Natural killer cell treated with Interleukin-12 subunit alpha and Interleukin-12 subunit beta and Interleukin-15 and Interleukin-18, amount 100 ng/mL, for 72 hours (primary cell): ENCODE results near the gene NUP210L. TPM values are rescaled to one million over a fixed set of nuclear protein-coding genes. Genes with fewer than 3 reads are reported as not detected.

ENCODE experiments used
- ATAC-seq, 2 donors: fragments of 150-1000 bp; cut with Tn5 transposase in 1 of 2; sonication (Bioruptor Pico), chemical (Tn5 transposase) in 1 of 2; 2 replicates each; pipeline ENCODE4 v1.10.0; 2021
- DNase-seq: peaks from one replicate; pipeline ENCODE4 v3.0.0; 2022; ENCODE audit warnings: low spot score
- H3K27ac Mint-ChIP-seq, 2 donors: 1 replicate in 1 of 2; 2 replicates in 1 of 2; pipeline ENCODE4 v1.8.0; 2022; ENCODE audit warnings: mixed read lengths in 2 of 2, mild to moderate bottlenecking in 1 of 2, moderate library complexity in 1 of 2
- H3K27me3 Mint-ChIP-seq, 2 donors: 1 replicate in 1 of 2; 2 replicates in 1 of 2; pipeline ENCODE4 v1.8.0; 2022; ENCODE audit warnings: mixed read lengths in 2 of 2
- H3K36me3 Mint-ChIP-seq: one replicate; pipeline ENCODE4 v1.8.0; 2022; ENCODE audit warnings: mixed read lengths
- H3K4me1 Mint-ChIP-seq, 2 donors: 1 replicate in 1 of 2; 2 replicates in 1 of 2; pipeline ENCODE4 v1.8.0; 2022; ENCODE audit warnings: low read depth in 2 of 2, mixed read lengths in 2 of 2, mild to moderate bottlenecking in 1 of 2
- H3K4me3 Mint-ChIP-seq: one replicate; pipeline ENCODE4 v1.8.0; 2022; ENCODE audit warnings: mixed read lengths
- H3K9me3 Mint-ChIP-seq: 2 replicates; pipeline ENCODE4 v1.8.0; 2022; ENCODE audit warnings: mixed read lengths
- total RNA-seq, 2 donors: library from RNA; stranded (reverse); gene quantifications; one replicate each; pipeline ENCODE4 v1.2.3, GENCODE V29; 2022

NUP210L gene
- under 1 TPM in 1 of 2 donors, not detected in 1; 0.24 TPM for total RNA-seq

DNA sequence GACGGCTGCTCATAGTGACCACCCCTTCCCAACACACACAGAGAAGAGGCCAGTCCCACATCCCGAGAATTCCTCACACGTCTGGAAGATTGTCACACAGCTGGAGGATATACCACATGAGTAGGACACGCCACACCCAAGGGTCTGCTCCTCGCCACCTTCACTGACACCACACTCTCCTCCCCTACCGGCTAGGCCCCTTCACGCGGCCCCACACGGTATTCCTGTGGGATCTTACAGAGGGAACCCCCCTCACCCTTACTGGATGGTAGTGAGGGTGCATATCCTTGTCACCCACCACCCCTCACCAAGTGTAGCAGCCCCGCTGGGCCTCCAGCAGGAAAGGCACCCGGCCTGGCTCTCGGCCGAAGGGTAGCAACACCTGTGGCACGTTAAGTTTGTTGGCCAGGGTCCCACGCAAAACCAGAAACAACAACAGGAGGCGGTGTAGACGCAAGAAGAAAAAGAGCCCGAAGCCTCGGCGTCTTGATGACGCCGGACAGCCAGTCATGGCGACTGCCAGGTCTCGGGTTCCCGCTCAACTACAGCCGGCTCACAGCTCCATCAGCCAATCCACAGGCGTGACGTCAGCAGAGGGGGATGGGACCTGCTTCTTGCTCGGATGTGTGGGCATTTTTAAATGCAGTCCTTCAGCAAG, at the start of gene NUP210L:
NUP210L (minus strand) TSS at position 540 of the 658 bp plus-strand sequence.
- Mint-ChIP-seq H3K4me1 (peaks cover 33% of the 10 kb centered on the region in 2 donors), H3K9me3 (no peaks in the 10 kb centered on the region), H3K27me3 (no peaks in the 10 kb centered on the region), H3K4me3 (no peak within 1 kb of the TSS), H3K36me3 (peaks cover 23% of the 10 kb centered on the region), H3K27ac (peak within 1 kb of the TSS; percentile 3 to 43)
- DNase-seq (no peak), ATAC-seq (no peak)

DNA sequence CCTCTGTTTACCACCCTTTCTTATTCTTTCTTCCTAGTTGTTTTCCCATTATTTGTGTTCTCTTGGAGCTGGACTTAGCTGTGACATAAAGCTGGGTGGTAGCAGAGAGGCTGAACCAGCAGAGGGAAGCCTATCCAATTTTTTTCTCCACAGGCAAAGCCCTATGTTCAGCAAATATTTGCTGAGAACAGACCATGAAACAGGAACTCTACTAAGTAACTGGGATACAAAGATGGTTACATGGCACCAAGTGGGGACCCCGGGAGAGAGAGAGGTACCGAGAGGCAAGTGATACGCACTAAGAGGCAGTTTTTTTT, 44.6 kb upstream of the NUP210L start:
- DNase-seq (no peak), ATAC-seq (no peak)
- H3K9me3 Mint-ChIP-seq = no peaks in the 10 kb centered on the region
- no peak overlapping the region for H3K4me3 Mint-ChIP-seq
- H3K27ac Mint-ChIP-seq = no peak overlapping the region
- peaks cover 7 to 8% of the 10 kb centered on the region in 2 donors for H3K27me3 Mint-ChIP-seq
- no peaks in the 10 kb centered on the region for H3K4me1 Mint-ChIP-seq
- H3K36me3 Mint-ChIP-seq = no peaks in the 10 kb centered on the region

DNA sequence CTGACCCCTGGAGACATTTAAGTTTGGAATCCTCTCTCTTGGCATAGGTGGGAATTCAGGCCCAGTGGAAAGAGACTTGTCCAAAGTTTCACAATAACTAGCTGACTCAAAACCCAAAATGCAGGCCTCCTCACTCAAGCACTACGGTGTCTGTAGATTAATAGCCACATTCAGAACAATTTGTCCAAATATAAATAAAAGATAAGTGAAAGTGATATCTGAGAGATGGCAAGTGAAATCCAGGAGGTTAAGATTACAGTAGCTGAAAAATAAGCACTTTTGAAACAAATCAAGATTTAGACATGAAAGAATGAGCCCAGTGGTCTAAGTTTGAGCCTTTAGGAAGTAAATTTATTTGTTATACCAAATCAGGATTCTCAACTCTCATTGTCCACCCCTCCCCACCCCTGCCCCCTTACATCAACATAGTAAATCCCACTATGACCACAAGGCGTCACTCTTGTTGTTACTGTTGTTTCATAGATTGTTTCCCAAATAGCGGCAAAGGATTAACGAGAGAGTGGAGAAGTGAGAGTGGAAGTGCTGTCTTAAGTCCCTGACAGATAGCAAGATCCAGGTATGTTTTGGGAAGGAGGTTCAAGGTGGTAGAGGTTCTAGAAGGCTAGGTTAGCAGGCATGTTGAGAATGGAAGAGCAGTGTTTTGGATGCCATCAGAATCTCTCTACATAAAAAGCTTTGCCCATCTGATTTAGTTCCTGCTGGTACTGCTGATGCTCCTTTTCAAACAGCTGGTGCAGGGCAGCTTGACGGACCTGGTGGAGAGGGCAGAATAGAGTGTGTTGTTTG, 44.1 kb upstream of the NUP210L start:
- no peak for DNase-seq
- Mint-ChIP-seq H3K27me3 (peaks cover 10 to 11% of the 10 kb centered on the region in 2 donors), H3K36me3 (no peaks in the 10 kb centered on the region), H3K27ac (no peak overlapping the region), H3K4me3 (no peak overlapping the region), H3K4me1 (no peaks in the 10 kb centered on the region), H3K9me3 (no peaks in the 10 kb centered on the region)
- no peak for ATAC-seq

DNA sequence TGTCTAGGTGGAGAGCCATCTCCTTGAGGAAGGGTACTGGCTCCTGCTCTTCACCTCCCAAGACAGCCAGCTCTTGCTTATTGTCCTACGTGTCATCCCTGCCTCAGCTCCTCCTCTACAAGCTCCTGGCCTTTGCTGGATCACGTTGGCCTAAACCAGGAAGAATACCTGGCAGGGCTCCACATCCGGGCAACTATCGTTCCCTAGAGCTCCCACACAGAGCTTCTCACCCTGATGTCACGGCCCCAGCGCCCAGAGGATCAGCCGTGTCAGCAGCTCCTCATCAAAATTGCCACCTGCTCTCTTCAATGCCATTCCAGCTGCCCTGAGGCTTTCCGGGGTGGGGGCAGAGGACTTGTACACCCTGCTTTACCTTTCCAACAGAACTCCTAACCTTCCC, 38.9 kb upstream of the NUP210L start:
- Mint-ChIP-seq H3K9me3 (no peaks in the 10 kb centered on the region), H3K4me3 (no peak overlapping the region), H3K36me3 (no peaks in the 10 kb centered on the region), H3K27me3 (peaks cover 26 to 30% of the 10 kb centered on the region in 2 donors), H3K4me1 (no peaks in the 10 kb centered on the region), H3K27ac (no peak overlapping the region)
- no peak for DNase-seq
- ATAC-seq = no peak

DNA sequence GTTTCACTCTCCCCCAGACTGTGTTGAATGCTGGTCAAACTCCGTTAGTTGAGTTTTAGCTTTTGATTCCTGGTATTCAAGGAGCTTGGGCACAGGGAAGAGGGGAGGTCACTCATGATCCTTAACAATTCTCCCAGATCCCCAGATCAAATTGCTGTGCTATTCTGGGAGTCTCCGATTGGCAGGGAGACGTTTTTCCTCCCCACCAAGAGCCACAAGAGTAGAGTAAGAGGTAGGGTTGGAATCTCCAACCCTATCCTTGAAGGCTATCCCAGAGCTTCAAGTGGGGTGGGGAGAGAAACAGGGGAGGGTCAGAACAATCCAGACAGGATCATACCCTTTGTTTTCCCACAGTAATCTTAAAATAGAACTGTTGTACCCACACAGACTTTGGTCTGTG, 37.6 kb upstream of the NUP210L start:
- Mint-ChIP-seq H3K4me3 (no peak overlapping the region), H3K36me3 (no peaks in the 10 kb centered on the region)
- no peak for ATAC-seq

DNA sequence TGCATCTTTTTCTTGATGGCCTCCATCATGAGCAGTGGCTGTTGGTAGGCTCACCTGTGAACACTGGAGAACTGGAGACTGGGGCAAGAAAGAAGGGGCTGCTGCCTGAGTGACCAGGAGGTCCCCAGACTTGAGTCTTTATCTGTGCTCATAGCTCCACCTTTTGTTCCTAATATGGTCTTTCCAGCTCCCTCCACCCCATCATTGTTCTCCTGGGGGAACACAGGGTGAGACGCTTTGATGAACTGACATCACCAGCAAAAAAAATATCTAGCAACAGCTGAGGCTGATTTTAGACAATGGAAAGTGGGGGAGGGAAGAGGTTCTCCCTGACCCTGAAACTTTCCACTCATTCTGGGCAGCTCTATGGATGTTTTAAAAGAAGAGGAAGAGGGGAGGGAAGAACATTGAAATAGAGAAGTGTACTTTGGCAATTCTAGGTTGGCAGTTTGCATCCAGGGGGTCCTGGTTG, 37.2 kb upstream of the NUP210L start, which contains the start of gene TPM3:
TPM3 (minus strand) TSS at position 111 of the 472 bp plus-strand sequence; CDS start at position 29, 82 bp downstream.
- DNase-seq (no peak), ATAC-seq (no peak)
- H3K4me3 Mint-ChIP-seq = no peak within 1 kb of the TSS
- H3K27me3 Mint-ChIP-seq = peaks cover 26 to 30% of the 10 kb centered on the region in 2 donors
- no peaks in the 10 kb centered on the region for H3K9me3 Mint-ChIP-seq
- no peak within 1 kb of the TSS for H3K27ac Mint-ChIP-seq
- H3K4me1 Mint-ChIP-seq = no peaks in the 10 kb centered on the region
- H3K36me3 Mint-ChIP-seq = no peaks in the 10 kb centered on the region

More for the DNA sequence above, 37.6 kb upstream of the NUP210L start:
- DNase-seq = no peak
- H3K27me3 Mint-ChIP-seq = peaks cover 26 to 30% of the 10 kb centered on the region in 2 donors
- H3K27ac Mint-ChIP-seq = no peak overlapping the region
- no peaks in the 10 kb centered on the region for H3K4me1 Mint-ChIP-seq
- H3K9me3 Mint-ChIP-seq = no peaks in the 10 kb centered on the region

DNA sequence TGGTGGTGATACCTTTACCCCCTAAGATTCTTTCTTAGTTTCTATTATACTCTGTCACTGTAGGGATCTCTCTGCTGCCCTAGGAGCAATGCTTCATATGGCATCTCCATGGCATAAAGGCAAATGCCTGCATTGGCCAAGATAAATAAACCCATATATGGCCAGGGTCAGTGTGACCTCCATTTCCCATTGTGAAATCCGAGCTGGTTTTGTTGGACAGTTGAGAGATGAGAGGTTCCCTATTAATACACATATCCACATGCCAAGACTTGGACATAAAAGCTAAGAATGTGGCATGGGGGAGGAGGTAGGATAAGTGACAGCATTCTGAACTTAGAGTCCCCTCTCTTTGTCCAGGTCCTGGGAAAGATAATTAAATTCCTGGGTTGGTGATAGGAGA, 35.7 kb upstream of the NUP210L start:
- H3K36me3 Mint-ChIP-seq = no peaks in the 10 kb centered on the region
- peaks cover 26 to 30% of the 10 kb centered on the region in 2 donors for H3K27me3 Mint-ChIP-seq
- ATAC-seq (no peak), DNase-seq (no peak)
- H3K4me3 Mint-ChIP-seq = no peak overlapping the region
- H3K4me1 Mint-ChIP-seq = no peaks in the 10 kb centered on the region
- no peaks in the 10 kb centered on the region for H3K9me3 Mint-ChIP-seq
- no peak overlapping the region for H3K27ac Mint-ChIP-seq

DNA sequence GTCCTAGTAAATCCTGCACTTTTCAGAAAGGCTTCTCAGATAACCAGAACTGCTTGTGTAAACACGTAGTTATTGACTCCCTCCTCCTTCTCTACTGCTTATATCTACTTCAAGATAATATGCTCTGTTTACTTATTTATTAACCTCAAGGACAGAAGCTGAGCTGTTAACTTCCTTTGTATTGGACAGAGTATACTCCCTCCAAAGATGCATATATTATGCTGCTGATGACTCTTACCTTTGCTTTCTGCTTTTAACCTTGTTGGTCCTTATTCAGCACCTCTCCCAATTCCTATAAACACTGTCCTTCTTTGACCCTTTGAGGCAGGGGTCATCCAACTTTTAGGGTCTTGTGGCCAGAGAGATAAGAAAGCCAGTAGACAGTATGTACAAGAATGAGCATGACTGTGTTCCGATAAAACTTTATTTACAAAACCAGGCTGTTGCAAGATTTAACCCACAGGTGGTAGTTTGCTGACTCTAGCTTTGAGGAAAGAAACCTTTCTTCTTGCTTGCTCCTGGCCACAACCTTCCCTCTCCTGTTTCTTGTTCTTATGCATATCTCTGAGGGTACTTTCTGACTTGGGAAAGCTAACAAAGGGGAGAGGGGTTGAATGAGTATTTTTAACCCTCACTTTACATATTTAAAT, 32.1 kb upstream of the NUP210L start:
- DNase-seq = no peak
- H3K9me3 Mint-ChIP-seq = no peaks in the 10 kb centered on the region
- peaks cover 5 to 11% of the 10 kb centered on the region in 2 donors for H3K4me1 Mint-ChIP-seq
- no peak for ATAC-seq
- no peak overlapping the region for H3K27ac Mint-ChIP-seq
- peaks cover 0 to 8% of the 10 kb centered on the region in 2 donors for H3K27me3 Mint-ChIP-seq
- peaks cover 9% of the 10 kb centered on the region for H3K36me3 Mint-ChIP-seq
- no peak overlapping the region for H3K4me3 Mint-ChIP-seq

DNA sequence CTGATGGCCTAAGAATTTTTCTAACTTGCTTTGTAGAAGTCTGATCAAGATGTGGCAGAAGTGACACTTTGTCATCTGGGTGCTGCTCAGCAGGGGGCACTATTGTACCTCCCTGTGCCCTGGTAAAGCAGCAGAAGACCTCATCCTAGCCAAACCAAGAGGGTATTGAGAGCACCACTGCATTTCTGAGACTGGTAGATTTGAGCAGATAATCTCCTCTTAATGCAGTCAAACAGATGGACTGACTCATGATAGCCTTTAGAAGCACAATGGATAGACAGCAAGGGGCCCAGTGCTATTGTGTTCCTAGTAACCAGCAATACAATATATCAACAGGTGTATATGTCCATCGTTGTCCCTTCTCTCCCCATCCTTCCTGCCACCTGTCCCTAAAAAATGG, 31.3 kb upstream of the NUP210L start:
- H3K4me3 Mint-ChIP-seq = no peak overlapping the region
- H3K36me3 Mint-ChIP-seq = peaks cover 17% of the 10 kb centered on the region
- ATAC-seq = no peak

DNA sequence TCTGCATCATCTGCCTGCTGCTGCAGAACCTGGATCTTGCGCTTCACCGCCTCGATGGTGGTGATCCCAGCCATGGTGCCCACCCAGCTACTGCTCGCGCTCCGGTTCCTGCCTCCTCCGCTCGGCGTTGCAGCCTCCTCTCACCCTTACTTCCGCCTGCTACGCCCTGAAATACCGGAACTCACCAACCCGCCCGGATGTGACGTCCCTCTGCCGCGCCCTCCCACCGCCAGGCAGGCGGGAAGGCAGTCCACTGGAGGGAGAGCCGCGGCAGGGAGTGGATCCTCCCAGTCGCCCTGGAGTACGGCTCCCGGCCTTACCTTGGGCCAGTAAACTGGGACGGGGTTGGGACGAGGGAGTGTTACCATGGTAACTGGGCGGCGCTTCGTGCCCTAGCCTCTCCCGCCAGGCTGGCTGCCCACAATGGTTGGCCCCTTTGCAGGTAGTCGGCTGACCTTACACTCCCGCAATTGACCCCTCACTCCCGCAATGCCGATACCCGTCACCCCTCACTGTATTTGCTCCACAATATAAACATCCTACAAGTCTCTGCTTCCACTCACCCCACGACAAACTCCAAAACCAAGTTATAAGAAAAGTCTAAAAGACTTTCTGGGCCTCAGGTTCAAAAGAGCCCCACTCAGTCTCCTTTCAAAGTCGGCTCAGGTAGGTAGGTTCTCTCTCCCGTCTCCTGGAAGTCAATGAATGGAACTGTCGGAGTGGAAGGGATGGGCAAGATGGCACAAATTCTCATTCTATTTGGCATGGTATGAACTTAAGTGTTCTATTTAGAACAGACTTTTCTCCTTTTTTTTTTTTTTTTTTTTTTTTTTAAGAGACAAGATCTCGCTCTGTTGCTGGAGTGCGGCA, 28.4 kb upstream of the NUP210L start:
- peaks cover 34 to 46% of the 10 kb centered on the region in 2 donors for H3K4me1 Mint-ChIP-seq
- H3K4me3 Mint-ChIP-seq = peak overlapping the region; percentile 99
- H3K9me3 Mint-ChIP-seq = no peaks in the 10 kb centered on the region
- no peaks in the 10 kb centered on the region for H3K27me3 Mint-ChIP-seq
- peak overlapping the region; percentile 85 to 88 for H3K27ac Mint-ChIP-seq
- ATAC-seq = peak; percentile 95 to 96
- peak; percentile 95 for DNase-seq
- peaks cover 26% of the 10 kb centered on the region for H3K36me3 Mint-ChIP-seq

More for the DNA sequence above, 31.3 kb upstream of the NUP210L start:
- peaks cover 0 to 3% of the 10 kb centered on the region in 2 donors for H3K27me3 Mint-ChIP-seq
- H3K9me3 Mint-ChIP-seq = no peaks in the 10 kb centered on the region
- DNase-seq = no peak
- H3K4me1 Mint-ChIP-seq = peaks cover 13 to 19% of the 10 kb centered on the region in 2 donors
- H3K27ac Mint-ChIP-seq = no peak overlapping the region

DNA sequence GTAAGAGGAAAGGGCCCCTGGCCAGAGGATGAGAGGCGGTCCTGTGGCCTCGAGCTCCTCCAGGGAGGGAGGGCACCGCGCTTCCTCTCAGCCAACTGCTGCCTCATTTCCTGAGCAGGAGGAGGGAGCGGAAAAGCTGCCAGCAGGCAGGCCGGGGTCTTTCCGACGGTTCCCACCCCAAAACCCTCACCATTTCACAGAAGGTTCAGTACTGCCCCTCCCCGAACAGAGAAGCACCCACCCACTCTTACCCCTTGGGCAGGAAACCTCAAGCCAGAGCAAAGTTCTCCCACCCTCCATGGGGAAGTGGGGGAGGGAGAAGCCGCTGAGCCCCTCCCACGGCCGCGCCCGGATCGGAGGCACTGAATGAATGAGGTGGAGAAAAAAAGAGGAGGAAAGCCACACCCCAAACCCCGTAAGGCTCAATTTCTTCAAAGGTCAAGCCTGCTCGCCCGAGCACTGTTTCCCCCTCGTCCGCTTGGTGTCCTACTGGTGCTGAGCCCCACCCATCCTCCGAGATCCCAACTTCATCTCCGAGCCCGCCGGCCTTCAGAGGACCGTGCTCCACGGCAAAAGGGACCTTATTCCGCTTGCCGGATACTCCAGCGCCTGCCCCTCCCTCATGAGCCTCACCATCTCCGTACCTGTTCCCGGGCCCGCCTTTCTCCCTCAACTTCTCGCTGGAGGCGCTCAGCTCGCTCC, 27.6 kb upstream of the NUP210L start:
- peak; percentile 85 for DNase-seq
- H3K27me3 Mint-ChIP-seq = no peaks in the 10 kb centered on the region
- peak overlapping the region; percentile 85 to 88 for H3K27ac Mint-ChIP-seq
- H3K36me3 Mint-ChIP-seq = peaks cover 29% of the 10 kb centered on the region
- peak; percentile 77 to 80 for ATAC-seq
- H3K4me3 Mint-ChIP-seq = peak overlapping the region; percentile 99
- no peaks in the 10 kb centered on the region for H3K9me3 Mint-ChIP-seq
- H3K4me1 Mint-ChIP-seq = peaks cover 41 to 54% of the 10 kb centered on the region in 2 donors

DNA sequence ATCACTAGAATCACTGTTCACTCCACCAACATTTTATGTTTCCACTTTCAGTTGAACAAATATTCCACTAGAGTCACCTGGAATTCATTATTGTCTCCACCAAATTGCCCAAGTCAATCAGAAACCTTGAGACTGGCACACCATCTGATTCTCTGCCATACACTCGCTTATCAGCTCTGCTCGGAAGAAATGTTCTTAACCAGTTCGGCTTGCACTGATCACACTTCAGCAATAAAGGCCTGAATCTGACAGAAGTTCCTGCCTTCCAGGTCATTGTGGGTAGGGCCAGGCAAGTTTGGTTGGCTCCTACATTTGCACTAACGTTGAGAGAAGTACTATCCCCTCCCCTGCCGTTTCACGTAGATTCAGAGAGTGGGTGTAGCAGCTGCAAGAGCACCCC, 27.1 kb upstream of the NUP210L start:
- Mint-ChIP-seq H3K4me3 (peak overlapping the region; percentile 99), H3K9me3 (no peaks in the 10 kb centered on the region), H3K27ac (peak overlapping the region; percentile 85 to 88), H3K4me1 (peaks cover 47 to 59% of the 10 kb centered on the region in 2 donors), H3K36me3 (peaks cover 33% of the 10 kb centered on the region), H3K27me3 (no peaks in the 10 kb centered on the region)
- DNase-seq (no peak), ATAC-seq (no peak)
